H9 (cell line): ENCODE results near the gene AAMP. TPM values are rescaled to one million over a fixed set of nuclear protein-coding genes. Genes with fewer than 3 reads are reported as not detected.

Experiments
- DNase-seq: peaks from one replicate; pipeline ENCODE4 v3.0.0-alpha.2; 2017
- H2AFZ ChIP-seq: one replicate; pipeline ENCODE4 v1.6.1; 2013; ENCODE audit warnings: mild to moderate bottlenecking, low read length, control low read depth, moderate library complexity
- H2AK5ac ChIP-seq: 2 replicates; pipeline ENCODE4 v1.6.1; 2013; ENCODE audit warnings: low read length, control low read depth, mixed read lengths; ENCODE audit not compliant: insufficient read length
- H2BK120ac ChIP-seq: one replicate; pipeline ENCODE4 v1.6.1; 2013; ENCODE audit warnings: low read depth, mild to moderate bottlenecking, low read length, control low read depth, inconsistent platforms; ENCODE audit not compliant: poor library complexity, severe bottlenecking
- H2BK12ac ChIP-seq: 2 replicates; pipeline ENCODE4 v1.6.1; 2013; ENCODE audit warnings: low read length, control low read depth, mixed read lengths, low read depth; ENCODE audit not compliant: insufficient read length
- H2BK15ac ChIP-seq: 2 replicates; pipeline ENCODE4 v1.6.1; 2013; ENCODE audit warnings: low read depth, low read length, control low read depth
- H2BK20ac ChIP-seq: one replicate; pipeline ENCODE4 v1.6.1; 2013; ENCODE audit warnings: low read depth, mild to moderate bottlenecking, low read length, control low read depth, inconsistent platforms; ENCODE audit not compliant: poor library complexity, severe bottlenecking
- H2BK5ac ChIP-seq: 2 replicates; pipeline ENCODE4 v1.6.1; 2013; ENCODE audit warnings: low read length, control low read depth, mixed read lengths; ENCODE audit not compliant: insufficient read length
- H3K14ac ChIP-seq: 2 replicates; pipeline ENCODE4 v1.6.1; 2013; ENCODE audit warnings: low read length, control low read depth; ENCODE audit not compliant: insufficient read depth
- H3K18ac ChIP-seq: 2 replicates; pipeline ENCODE4 v1.6.1; 2013; ENCODE audit warnings: low read depth, mild to moderate bottlenecking, mixed read lengths, low read length, control low read depth; ENCODE audit not compliant: insufficient read length
- H3K23ac ChIP-seq: 2 replicates; pipeline ENCODE4 v1.6.1; 2013; ENCODE audit warnings: low read length, control low read depth, mixed read lengths, low read depth; ENCODE audit not compliant: insufficient read length
- H3K23me2 ChIP-seq: 2 replicates; pipeline ENCODE4 v1.6.1; 2013; ENCODE audit warnings: low read depth, mild to moderate bottlenecking, mixed read lengths, low read length, control low read depth; ENCODE audit not compliant: insufficient read length, poor library complexity, severe bottlenecking
- H3K27ac ChIP-seq: 2 replicates; pipeline ENCODE4 v1.5.1; 2013; ENCODE audit warnings: low read length, control low read depth, mixed read lengths, low read depth; ENCODE audit not compliant: insufficient read length
- H3K27me3 ChIP-seq: 2 replicates; pipeline ENCODE4 v1.6.1; 2013; ENCODE audit warnings: low read length, control low read depth, inconsistent platforms; ENCODE audit not compliant: insufficient read depth
- H3K4ac ChIP-seq: 2 replicates; pipeline ENCODE4 v1.6.1; 2013; ENCODE audit warnings: low read depth, mild to moderate bottlenecking, control low read depth, inconsistent platforms, low read length, moderate library complexity
- H3K4me1 ChIP-seq: 2 replicates; pipeline ENCODE4 v1.6.1; 2013; ENCODE audit warnings: low read length, control low read depth, inconsistent platforms; ENCODE audit not compliant: insufficient read depth
- H3K4me2 ChIP-seq: 2 replicates; pipeline ENCODE4 v1.6.1; 2013; ENCODE audit warnings: low read length, control low read depth, mixed read lengths; ENCODE audit not compliant: insufficient read length, insufficient read depth
- H3K56ac ChIP-seq: 2 replicates; pipeline ENCODE4 v1.6.1; 2013; ENCODE audit warnings: low read depth, mild to moderate bottlenecking, mixed read lengths, low read length, control low read depth; ENCODE audit not compliant: insufficient read length
- H3K79me1 ChIP-seq: 2 replicates; pipeline ENCODE4 v1.6.1; 2013; ENCODE audit warnings: low read depth, mild to moderate bottlenecking, moderate library complexity, low read length, control low read depth, inconsistent platforms; ENCODE audit not compliant: insufficient read depth, poor library complexity, severe bottlenecking
- H3K79me2 ChIP-seq: 2 replicates; pipeline ENCODE4 v1.6.1; 2013; ENCODE audit warnings: low read length, control low read depth, inconsistent platforms; ENCODE audit not compliant: insufficient read depth
- H3K9ac ChIP-seq: 2 replicates; pipeline ENCODE4 v1.6.1; 2013; ENCODE audit warnings: low read length, control low read depth, mixed read lengths; ENCODE audit not compliant: insufficient read length; ENCODE audit errors: extremely low read depth
- H3K9me3 ChIP-seq: one replicate; pipeline ENCODE4 v1.6.1; 2013; ENCODE audit warnings: low read depth, low read length, inconsistent platforms; ENCODE audit not compliant: control insufficient read depth
- H3T11ph ChIP-seq: one replicate; pipeline ENCODE4 v1.6.1; 2013; ENCODE audit warnings: mild to moderate bottlenecking, low read length, control low read depth, inconsistent platforms
- H4K20me1 ChIP-seq: one replicate; pipeline ENCODE4 v1.6.1; 2013; ENCODE audit not compliant: control insufficient read depth, insufficient read length, insufficient read depth
- H4K5ac ChIP-seq: 2 replicates; pipeline ENCODE4 v1.6.1; 2013; ENCODE audit warnings: low read depth, mild to moderate bottlenecking, mixed read lengths, low read length, control low read depth; ENCODE audit not compliant: insufficient read length
- H4K8ac ChIP-seq: replicated peaks from 2 replicates; pipeline ENCODE4 v1.6.1; 2013; ENCODE audit warnings: low read length, control low read depth, mixed read lengths, low read depth; ENCODE audit not compliant: insufficient read length
- H4K91ac ChIP-seq: 2 replicates; pipeline ENCODE4 v1.6.1; 2013; ENCODE audit warnings: low read depth, mild to moderate bottlenecking, moderate library complexity, mixed read lengths, low read length, control low read depth; ENCODE audit not compliant: insufficient read length
- H3K27ac Mint-ChIP-seq, 3 experiments: 2 replicates in 2 of 3; 3 replicates in 1 of 3; pipeline ENCODE4 v1.8.0; 2020 to 2021; ENCODE audit warnings: mixed read lengths in 3 of 3, mild to moderate bottlenecking in 1 of 3, moderate library complexity in 1 of 3
- H3K27me3 Mint-ChIP-seq: 2 replicates; pipeline ENCODE4 v1.8.0; 2021; ENCODE audit warnings: low read depth, mild to moderate bottlenecking, moderate library complexity, mixed read lengths
- H3K36me3 Mint-ChIP-seq, 3 experiments: 2 replicates in 2 of 3; 3 replicates in 1 of 3; pipeline ENCODE4 v1.8.0; 2020 to 2021; ENCODE audit warnings: low read depth in 3 of 3, mixed read lengths in 3 of 3; ENCODE audit not compliant: insufficient read depth in 1 of 3
- H3K4me1 Mint-ChIP-seq, 2 experiments: 2 replicates each; pipeline ENCODE4 v1.8.0; 2020; ENCODE audit warnings: mixed read lengths in 2 of 2
- H3K4me3 Mint-ChIP-seq, 2 experiments: 2 replicates in 1 of 2; 3 replicates in 1 of 2; pipeline ENCODE4 v1.8.0; 2020 to 2021; ENCODE audit warnings: mild to moderate bottlenecking in 2 of 2, mixed read lengths in 2 of 2, moderate library complexity in 1 of 2
- H3K9me3 Mint-ChIP-seq, 2 experiments: 2 replicates in 1 of 2; 3 replicates in 1 of 2; pipeline ENCODE4 v1.8.0; 2020; ENCODE audit warnings: mild to moderate bottlenecking in 2 of 2, mixed read lengths in 2 of 2, moderate library complexity in 1 of 2
- WGBS: extraction: QIAGEN DNeasy Blood & Tissue Kit; methylation state at CpG from one replicate; pipeline ENCODE4 v1.1.7; 2013; ENCODE audit warnings: missing lambda C conversion rate, low lambda C conversion rate, mixed read lengths; ENCODE audit not compliant: insufficient read length; ENCODE audit errors: extremely low coverage; 5-methylcytosine and 5-hydroxymethylcytosine counted together
- total RNA-seq: library from RNA; stranded (reverse); gene quantifications from 2 replicates; pipeline ENCODE4 v1.2.1, GENCODE V29; 2021
- TF ChIP-seq, protein P1 (sequence below): fragments of 200-600 bp; sonication (generic); conservative IDR thresholded peaks from 3 replicates; pipeline ENCODE4 v1.8.0; 2021; ENCODE audit warnings: antibody characterized with exemption, mild to moderate bottlenecking

AAMP gene
- total RNA-seq, 1 experiment from 2014 or later: 103 TPM

DNA sequence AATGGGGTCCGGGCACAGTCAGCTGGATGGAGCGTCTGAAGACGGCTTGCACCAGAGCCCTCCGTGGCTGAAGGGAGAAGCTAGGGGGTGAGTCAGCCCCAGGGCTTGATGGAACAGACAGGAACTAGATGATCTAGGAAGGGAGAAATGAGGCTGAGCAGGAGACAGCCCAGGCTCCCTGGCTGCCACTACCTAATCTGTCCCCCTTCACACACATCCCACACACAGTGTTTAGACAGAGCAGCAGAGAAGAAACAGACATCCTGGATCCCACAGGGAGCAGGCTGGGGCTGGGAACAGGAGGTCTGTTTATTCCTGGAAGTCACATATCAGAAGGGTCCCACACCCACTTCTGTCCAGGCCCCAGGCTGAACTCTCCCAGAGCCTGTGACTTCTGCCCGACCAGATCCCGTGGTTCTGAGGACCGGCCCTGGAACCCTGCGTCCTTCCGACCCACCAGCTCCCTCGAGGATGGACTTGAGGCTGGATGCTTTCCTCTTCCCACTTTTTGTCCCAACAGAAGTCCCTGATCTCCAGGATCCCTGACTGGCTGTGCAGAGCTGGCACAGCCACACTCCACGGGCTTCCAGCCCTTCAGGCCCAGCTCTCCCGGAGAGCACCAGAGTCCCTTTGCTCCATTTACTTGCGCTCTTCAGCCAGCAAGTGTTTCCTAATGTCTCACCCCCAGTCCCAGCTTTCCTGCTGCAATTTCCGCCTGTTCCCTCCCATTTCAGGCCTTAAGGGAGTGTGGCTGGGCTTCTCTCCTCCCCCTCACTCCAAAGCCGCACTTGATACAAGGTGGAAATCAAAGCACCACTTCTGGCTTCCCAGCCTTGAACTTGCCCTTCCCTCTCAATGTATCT is 10.6 kb downstream of the AAMP start:
- H3K9me3 Mint-ChIP-seq: no peaks in the 10 kb centered on the region
- H3K27me3 Mint-ChIP-seq: no peaks in the 10 kb centered on the region
- Histone ChIP-seq H2AFZ (no peak overlapping the region), H3K79me1 (no peaks in the 10 kb centered on the region), H2AK5ac (no peak overlapping the region), H3K27me3 (no peaks in the 10 kb centered on the region), H3K23me2 (no peaks in the 10 kb centered on the region), H3K56ac (no peak overlapping the region), H2BK20ac (no peak overlapping the region), H2BK12ac (no peak overlapping the region), H3K4me1 (peaks cover 4% of the 10 kb centered on the region; the same call in 1 of the 2 replicates), H3K4ac (no peak overlapping the region), H4K8ac (no peak overlapping the region), H4K20me1 (no peaks in the 10 kb centered on the region), H3K14ac (no peak overlapping the region), H3K18ac (no peak overlapping the region), H4K5ac (no peak overlapping the region), H3K27ac (no peak overlapping the region), H2BK15ac (no peak overlapping the region), H3T11ph (no peak overlapping the region), H3K9me3 (no peaks in the 10 kb centered on the region), H3K79me2 (no peaks in the 10 kb centered on the region), H2BK5ac (no peak overlapping the region), H3K4me2 (no peak overlapping the region), H4K91ac (no peak overlapping the region), H3K23ac (no peak overlapping the region), H2BK120ac (no peak overlapping the region), H3K9ac (no peak overlapping the region)
- TF ChIP-seq, protein P1, sequence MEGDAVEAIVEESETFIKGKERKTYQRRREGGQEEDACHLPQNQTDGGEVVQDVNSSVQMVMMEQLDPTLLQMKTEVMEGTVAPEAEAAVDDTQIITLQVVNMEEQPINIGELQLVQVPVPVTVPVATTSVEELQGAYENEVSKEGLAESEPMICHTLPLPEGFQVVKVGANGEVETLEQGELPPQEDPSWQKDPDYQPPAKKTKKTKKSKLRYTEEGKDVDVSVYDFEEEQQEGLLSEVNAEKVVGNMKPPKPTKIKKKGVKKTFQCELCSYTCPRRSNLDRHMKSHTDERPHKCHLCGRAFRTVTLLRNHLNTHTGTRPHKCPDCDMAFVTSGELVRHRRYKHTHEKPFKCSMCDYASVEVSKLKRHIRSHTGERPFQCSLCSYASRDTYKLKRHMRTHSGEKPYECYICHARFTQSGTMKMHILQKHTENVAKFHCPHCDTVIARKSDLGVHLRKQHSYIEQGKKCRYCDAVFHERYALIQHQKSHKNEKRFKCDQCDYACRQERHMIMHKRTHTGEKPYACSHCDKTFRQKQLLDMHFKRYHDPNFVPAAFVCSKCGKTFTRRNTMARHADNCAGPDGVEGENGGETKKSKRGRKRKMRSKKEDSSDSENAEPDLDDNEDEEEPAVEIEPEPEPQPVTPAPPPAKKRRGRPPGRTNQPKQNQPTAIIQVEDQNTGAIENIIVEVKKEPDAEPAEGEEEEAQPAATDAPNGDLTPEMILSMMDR: no peak
- WGBS: no CpG with 5 or more reads among the region's 15 CpGs
- peak overlapping the region in 1 of 2 experiments; percentile 44; a peak in 2 of 5 replicates for H3K4me3 Mint-ChIP-seq
- H3K36me3 Mint-ChIP-seq: peaks cover 6 to 29% (median 23%) of the 10 kb centered on the region in 3 experiments
- H3K27ac Mint-ChIP-seq: peak overlapping the region; percentile 19 to 92 (median 52); a peak in 5 of 7 replicates
- no peak for DNase-seq
- peaks cover 23 to 34% of the 10 kb centered on the region in 2 experiments for H3K4me1 Mint-ChIP-seq
